HG02571 (cell line): ENCODE data around the gene PPIF.

ENCODE experiments used
- ATAC-seq: cut with Tn5 transposase; IDR thresholded peaks from one replicate; pipeline ENCODE4 v1.9.1; 2021; ENCODE audit warnings: mild to moderate bottlenecking, moderate library complexity; ENCODE audit not compliant: unreplicated experiment

Gene PPIF

GRCh38 chr10:79347894-79348639 is 798 bp downstream of the PPIF start:
- peak; percentile 78 for ATAC-seq

GRCh38 chr10:79348640-79348988 is 1.3 kb downstream of the PPIF start:
- ATAC-seq, result no peak

- no peak for ATAC-seq
Measured at GRCh38 chr10:79349072-79349491, 1.8 kb downstream of the PPIF start.

GRCh38 chr10:79349766-79350406 is 2.6 kb downstream of the PPIF start:
- no peak for ATAC-seq

GRCh38 chr10:79350407-79351154 is 3.3 kb downstream of the PPIF start:
- ATAC-seq, result no peak

- ATAC-seq, result no peak
Measured at GRCh38 chr10:79351332-79351731, 4.1 kb downstream of the PPIF start.

GRCh38 chr10:79352035-79352877 is 5.0 kb downstream of the PPIF start:
- ATAC-seq, result no peak

GRCh38 chr10:79353000-79353406 is 5.7 kb downstream of the PPIF start:
- ATAC-seq, result no peak

GRCh38 chr10:79353726-79354125 is 6.5 kb downstream of the PPIF start:
- ATAC-seq, result no peak

- ATAC-seq, result no peak
Measured at GRCh38 chr10:79354141-79354540, 6.9 kb downstream of the PPIF start.

GRCh38 chr10:79354615-79355014 is 7.3 kb downstream of the PPIF start:
- no peak for ATAC-seq

GRCh38 chr10:79355420-79356017 is 8.2 kb downstream of the PPIF start:
- no peak for ATAC-seq

GRCh38 chr10:79356104-79356503 is 8.8 kb downstream of the PPIF start:
- no peak for ATAC-seq

- ATAC-seq, result no peak
Measured at GRCh38 chr10:79357180-79357579, 9.9 kb downstream of the PPIF start.

GRCh38 chr10:79358811-79359210 is 11.5 kb downstream of the PPIF start:
- peak; percentile 64 for ATAC-seq

GRCh38 chr10:79359816-79360498 is 12.7 kb downstream of the PPIF start:
- ATAC-seq, result no peak

GRCh38 chr10:79360499-79361342 is 13.5 kb downstream of the PPIF start:
- ATAC-seq, result no peak

- ATAC-seq, result no peak
Measured at GRCh38 chr10:79361726-79362397, 14.6 kb downstream of the PPIF start.
